K562 (cell line): ENCODE data around the gene CHD2. TPM values are rescaled to one million over a fixed set of nuclear protein-coding genes. Genes with fewer than 3 reads are reported as not detected.
A peak's percentile ranks its signal among the peaks of the same experiment; 100 is the strongest.

Experiments used
- CAMTA2 ChIP-seq: fragments of 250-450 bp; sonication (Bioruptor Pico); conservative IDR thresholded peaks from 2 replicates; pipeline ENCODE4 v1.5.1; 2022
- DPF2 ChIP-seq: fragments of 450-650 bp; IDR thresholded peaks from 2 replicates; pipeline ENCODE4 v1.6.1; 2016
- KAT2B ChIP-seq: IDR thresholded peaks from one replicate; pipeline ENCODE4 v1.6.1; 2012; ENCODE audit warnings: low read depth, mild to moderate bottlenecking, control low read depth, inconsistent platforms, low read length, moderate library complexity
- KAT7 ChIP-seq: sonication (generic); formaldehyde crosslinking; IDR thresholded peaks from 2 replicates; pipeline ENCODE4 v1.8.0; 2022; ENCODE audit warnings: missing genetic modification reagents, mild to moderate bottlenecking, borderline replicate concordance
- KDM1A ChIP-seq, 2 experiments: fragments of 450-650 bp; IDR thresholded peaks; 2 replicates each; pipeline ENCODE4 v1.6.1; 2016; ENCODE audit warnings: mild to moderate bottlenecking in 2 of 2
- KLF13 ChIP-seq: fragments of 450-650 bp; IDR thresholded peaks from 2 replicates; pipeline ENCODE4 v1.6.1; 2016; ENCODE audit warnings: missing genetic modification characterization, low read depth, mild to moderate bottlenecking, missing compliant biosample characterization, moderate library complexity, borderline replicate concordance
- MAZ ChIP-seq, 2 experiments: fragments of 450-650 bp in 1 of 2; sonication (generic) in 1 of 2; formaldehyde crosslinking; IDR thresholded peaks in 1 of 2; conservative IDR thresholded peaks in 1 of 2; 2 replicates each; pipeline versions ENCODE4 v1.4.0 to v1.5.0; 2020; ENCODE audit warnings: mild to moderate bottlenecking in 1 of 2, missing genetic modification reagents in 1 of 2
- MEF2D ChIP-seq: conservative IDR thresholded peaks from 2 replicates; pipeline ENCODE4 v1.6.1; 2016; ENCODE audit warnings: low read depth, missing genetic modification characterization, missing compliant biosample characterization
- MTA2 ChIP-seq: fragments of 450-650 bp; IDR thresholded peaks from 2 replicates; pipeline ENCODE4 v1.6.1; 2016; ENCODE audit warnings: low read depth
- NBN ChIP-seq: fragments of 450-650 bp; IDR thresholded peaks from 2 replicates; pipeline ENCODE4 v1.6.1; 2016; ENCODE audit warnings: low read depth, mild to moderate bottlenecking
- RFX1 ChIP-seq: fragments of 450-650 bp; IDR thresholded peaks from 2 replicates; pipeline ENCODE4 v1.6.1; 2016; ENCODE audit warnings: mild to moderate bottlenecking, moderate library complexity
- SETDB1 ChIP-seq: IDR thresholded peaks from one replicate; pipeline ENCODE4 v1.6.1; 2012; ENCODE audit warnings: low read length, control low read depth, inconsistent platforms
- SRSF9 ChIP-seq: fragments of 200-400 bp; formaldehyde crosslinking; IDR thresholded peaks from 2 replicates; pipeline ENCODE4 v1.6.1; 2017; ENCODE audit warnings: low read depth, low read length, borderline replicate concordance
- YBX1 ChIP-seq: fragments of 450-650 bp; IDR thresholded peaks from 2 replicates; pipeline ENCODE4 v1.7.1; 2016; ENCODE audit warnings: mild to moderate bottlenecking
- ZBTB17 ChIP-seq: fragments of 450-650 bp; formaldehyde crosslinking; IDR thresholded peaks from 2 replicates; pipeline ENCODE4 v1.4.0; 2020; ENCODE audit warnings: mild to moderate bottlenecking
- ZNF707 ChIP-seq: fragments of 250-450 bp; sonication (Bioruptor Pico); conservative IDR thresholded peaks from 2 replicates; pipeline ENCODE4 v1.8.0; 2022; ENCODE audit warnings: inconsistent platforms, mild to moderate bottlenecking, moderate library complexity
- polyA plus RNA-seq, 8 experiments: library from polyadenylated mRNA; depleted of rRNA in 4 of 8; stranded (reverse) in 5 of 8; unstranded in 3 of 8; fragments of >200 nt; fragmentation: Nextera tagmentation in 2 of 8; fragmentation: Illumina TruSeq in 1 of 8; extraction: Ambion mirVana in 2 of 8; extraction: Trizol in 1 of 8; gene quantifications; 2 replicates each; pipeline versions ENCODE4 v1.2.1 to v1.2.3, GENCODE V29; 2011 to 2014; ENCODE audit warnings: inconsistent platforms in 1 of 8, missing spikeins in 1 of 8
- total RNA-seq, 7 experiments: library from RNA; depleted of rRNA in 6 of 7; stranded (reverse); fragments of >200 nt in 6 of 7; fragmentation: Illumina TruSeq in 2 of 7; extraction: Trizol in 2 of 7; gene quantifications; 2 replicates each; pipeline versions ENCODE4 v1.2.1 to v1.2.3, GENCODE V29; 2011 to 2021; ENCODE audit warnings: low replicate concordance in 1 of 7
- TF ChIP-seq, protein P1 (sequence below), 2 experiments: fragments of 450-650 bp; formaldehyde crosslinking in 1 of 2; IDR thresholded peaks; 2 replicates each; pipeline versions ENCODE4 v1.4.0 to v1.6.1; 2014 to 2020; ENCODE audit warnings: mild to moderate bottlenecking in 2 of 2, borderline replicate concordance in 1 of 2, low read depth in 1 of 2
- TF ChIP-seq, protein P2 (sequence below): fragments of 250-450 bp; sonication (Bioruptor Pico); IDR thresholded peaks from 2 replicates; pipeline ENCODE4 v1.5.0; 2022; ENCODE audit warnings: mild to moderate bottlenecking
- TF ChIP-seq, protein P3 (sequence below): fragments of 450-650 bp; IDR thresholded peaks from 2 replicates; pipeline ENCODE4 v1.6.1; 2016; ENCODE audit warnings: low read depth, mild to moderate bottlenecking, moderate library complexity

Gene CHD2
- total and polyA plus RNA-seq, 9 of the 15 experiments (the other 6 are each of a cell fraction or from before 2014, with no cell fraction given), result 38.9 to 70.8 (median 56.2) TPM

DNA sequence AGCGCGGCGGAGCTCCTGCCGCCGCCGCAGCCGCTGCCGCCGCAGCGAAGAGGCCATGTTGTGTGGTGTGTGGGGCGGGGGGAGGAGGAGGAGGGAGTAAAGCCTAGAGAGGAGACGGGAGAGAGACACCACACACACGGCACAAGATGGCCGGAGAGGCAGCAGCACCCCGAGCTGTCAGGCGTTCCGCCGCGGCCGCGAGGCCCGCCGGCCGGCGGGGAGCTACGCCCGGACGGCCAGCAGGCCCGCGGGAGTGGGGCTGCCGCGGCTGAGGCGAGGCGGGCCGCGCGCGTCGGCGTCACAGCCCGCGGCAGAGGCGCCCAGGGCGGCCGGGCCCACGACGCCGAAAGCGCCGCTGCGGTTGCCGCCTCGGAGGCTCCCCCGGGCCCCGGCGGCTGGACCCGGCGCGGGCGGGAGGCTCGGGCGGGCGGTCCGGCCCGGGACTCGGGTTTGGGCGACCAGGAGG, 17.4 kb upstream of the CHD2 start (continued):
- TF ChIP-seq, protein P1, sequence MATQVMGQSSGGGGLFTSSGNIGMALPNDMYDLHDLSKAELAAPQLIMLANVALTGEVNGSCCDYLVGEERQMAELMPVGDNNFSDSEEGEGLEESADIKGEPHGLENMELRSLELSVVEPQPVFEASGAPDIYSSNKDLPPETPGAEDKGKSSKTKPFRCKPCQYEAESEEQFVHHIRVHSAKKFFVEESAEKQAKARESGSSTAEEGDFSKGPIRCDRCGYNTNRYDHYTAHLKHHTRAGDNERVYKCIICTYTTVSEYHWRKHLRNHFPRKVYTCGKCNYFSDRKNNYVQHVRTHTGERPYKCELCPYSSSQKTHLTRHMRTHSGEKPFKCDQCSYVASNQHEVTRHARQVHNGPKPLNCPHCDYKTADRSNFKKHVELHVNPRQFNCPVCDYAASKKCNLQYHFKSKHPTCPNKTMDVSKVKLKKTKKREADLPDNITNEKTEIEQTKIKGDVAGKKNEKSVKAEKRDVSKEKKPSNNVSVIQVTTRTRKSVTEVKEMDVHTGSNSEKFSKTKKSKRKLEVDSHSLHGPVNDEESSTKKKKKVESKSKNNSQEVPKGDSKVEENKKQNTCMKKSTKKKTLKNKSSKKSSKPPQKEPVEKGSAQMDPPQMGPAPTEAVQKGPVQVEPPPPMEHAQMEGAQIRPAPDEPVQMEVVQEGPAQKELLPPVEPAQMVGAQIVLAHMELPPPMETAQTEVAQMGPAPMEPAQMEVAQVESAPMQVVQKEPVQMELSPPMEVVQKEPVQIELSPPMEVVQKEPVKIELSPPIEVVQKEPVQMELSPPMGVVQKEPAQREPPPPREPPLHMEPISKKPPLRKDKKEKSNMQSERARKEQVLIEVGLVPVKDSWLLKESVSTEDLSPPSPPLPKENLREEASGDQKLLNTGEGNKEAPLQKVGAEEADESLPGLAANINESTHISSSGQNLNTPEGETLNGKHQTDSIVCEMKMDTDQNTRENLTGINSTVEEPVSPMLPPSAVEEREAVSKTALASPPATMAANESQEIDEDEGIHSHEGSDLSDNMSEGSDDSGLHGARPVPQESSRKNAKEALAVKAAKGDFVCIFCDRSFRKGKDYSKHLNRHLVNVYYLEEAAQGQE (IDR thresholded peaks at IDR 0.05; ENCODE audit: borderline replicate concordance), result no peak
- TF ChIP-seq, protein P1 (CRISPR knock-in tag; IDR thresholded peaks at IDR 0.05; ENCODE audit: low read depth), result no peak
- TF ChIP-seq SETDB1, result no peak
- TF ChIP-seq KAT7 (CRISPR knock-in tag), result no peak
- no peak for TF ChIP-seq ZNF707 (CRISPR knock-in tag)
- TF ChIP-seq, protein P2, sequence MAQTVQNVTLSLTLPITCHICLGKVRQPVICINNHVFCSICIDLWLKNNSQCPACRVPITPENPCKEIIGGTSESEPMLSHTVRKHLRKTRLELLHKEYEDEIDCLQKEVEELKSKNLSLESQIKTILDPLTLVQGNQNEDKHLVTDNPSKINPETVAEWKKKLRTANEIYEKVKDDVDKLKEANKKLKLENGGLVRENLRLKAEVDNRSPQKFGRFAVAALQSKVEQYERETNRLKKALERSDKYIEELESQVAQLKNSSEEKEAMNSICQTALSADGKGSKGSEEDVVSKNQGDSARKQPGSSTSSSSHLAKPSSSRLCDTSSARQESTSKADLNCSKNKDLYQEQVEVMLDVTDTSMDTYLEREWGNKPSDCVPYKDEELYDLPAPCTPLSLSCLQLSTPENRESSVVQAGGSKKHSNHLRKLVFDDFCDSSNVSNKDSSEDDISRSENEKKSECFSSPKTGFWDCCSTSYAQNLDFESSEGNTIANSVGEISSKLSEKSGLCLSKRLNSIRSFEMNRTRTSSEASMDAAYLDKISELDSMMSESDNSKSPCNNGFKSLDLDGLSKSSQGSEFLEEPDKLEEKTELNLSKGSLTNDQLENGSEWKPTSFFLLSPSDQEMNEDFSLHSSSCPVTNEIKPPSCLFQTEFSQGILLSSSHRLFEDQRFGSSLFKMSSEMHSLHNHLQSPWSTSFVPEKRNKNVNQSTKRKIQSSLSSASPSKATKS (CRISPR knock-in tag), result no peak
- TF ChIP-seq MTA2, result no peak
- TF ChIP-seq KAT2B, result no peak
- TF ChIP-seq RFX1, result no peak
- TF ChIP-seq ZBTB17 (CRISPR knock-in tag), result no peak
- TF ChIP-seq MEF2D, result no peak
- TF ChIP-seq CAMTA2 (CRISPR knock-in tag), result no peak
- TF ChIP-seq KLF13, result no peak
- TF ChIP-seq, protein P3, sequence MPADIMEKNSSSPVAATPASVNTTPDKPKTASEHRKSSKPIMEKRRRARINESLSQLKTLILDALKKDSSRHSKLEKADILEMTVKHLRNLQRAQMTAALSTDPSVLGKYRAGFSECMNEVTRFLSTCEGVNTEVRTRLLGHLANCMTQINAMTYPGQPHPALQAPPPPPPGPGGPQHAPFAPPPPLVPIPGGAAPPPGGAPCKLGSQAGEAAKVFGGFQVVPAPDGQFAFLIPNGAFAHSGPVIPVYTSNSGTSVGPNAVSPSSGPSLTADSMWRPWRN, result no peak
- TF ChIP-seq DPF2, result no peak
- no peak for TF ChIP-seq KDM1A (IDR thresholded peaks at IDR 0.05)
- peak; percentile 68 to 74; a peak in 3 of 4 replicates for TF ChIP-seq MAZ (CRISPR knock-in tag; conservative IDR thresholded peaks at IDR 0.05 in 1 of 2, IDR thresholded peaks at IDR 0.05 in 1 of 2)
- no peak for TF ChIP-seq YBX1
- no peak for TF ChIP-seq SRSF9
- no peak for TF ChIP-seq NBN
